Fibroblast of villous mesenchyme (primary cell): ENCODE data around the gene BTN2A1. TPM values are rescaled to one million over a fixed set of nuclear protein-coding genes. Genes with fewer than 3 reads are reported as not detected.
"Not testable (repeated sequence)": the region's sequence is repeated elsewhere in the genome, so short reads cannot be mapped to it uniquely, and the experiment has no call there.

Source experiments
- DNase-seq: peaks from one replicate; pipeline ENCODE4 v3.0.0-alpha.2; 2010; ENCODE audit warnings: low read depth
- H3K4me3 ChIP-seq: 2 replicates; pipeline ENCODE4 v1.5.1; 2011; ENCODE audit warnings: low read depth, mild to moderate bottlenecking, low read length
- total RNA-seq: library from RNA; depleted of rRNA; stranded (reverse); fragments of >200 nt; gene quantifications from 2 replicates; pipeline ENCODE4 v1.2.3, GENCODE V29; 2012
- TF ChIP-seq, protein P1 (sequence below): IDR thresholded peaks from 2 replicates; pipeline ENCODE4 v1.5.1; 2012; ENCODE audit warnings: low read depth, mild to moderate bottlenecking, low read length; ENCODE audit not compliant: insufficient read depth

The BTN2A1 gene
- total RNA-seq, 1 donor, result 21.6 TPM

DNA sequence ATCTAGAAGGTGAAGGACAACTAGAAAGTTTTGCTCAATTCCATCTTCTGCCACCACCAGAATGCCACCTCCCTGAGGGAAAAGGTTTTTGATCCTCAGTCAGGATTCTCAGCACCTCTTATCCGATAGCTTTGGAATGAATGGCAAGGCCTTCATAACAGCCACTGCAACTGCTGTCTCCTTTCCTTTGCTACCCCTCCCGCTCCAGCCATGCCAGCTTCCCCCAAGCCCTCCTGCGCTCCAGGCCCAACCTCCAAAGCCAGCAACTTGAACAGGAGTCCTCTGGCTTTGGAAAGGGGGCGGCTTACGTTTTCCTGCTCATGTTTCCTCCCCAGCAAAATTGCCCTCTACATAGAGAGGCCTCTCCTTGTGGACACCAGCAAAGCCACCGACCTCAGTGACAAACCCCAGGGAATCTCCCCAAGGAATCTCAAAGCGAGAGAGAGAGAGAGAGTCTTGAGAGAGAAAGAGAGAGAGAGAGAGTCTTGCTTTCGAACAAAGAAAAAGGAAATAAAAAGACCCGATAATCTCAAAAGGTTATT is 420 bp upstream of the BTN2A1 start:
- peak overlapping the region; percentile 93 for H3K4me3 ChIP-seq
- TF ChIP-seq, protein P1, sequence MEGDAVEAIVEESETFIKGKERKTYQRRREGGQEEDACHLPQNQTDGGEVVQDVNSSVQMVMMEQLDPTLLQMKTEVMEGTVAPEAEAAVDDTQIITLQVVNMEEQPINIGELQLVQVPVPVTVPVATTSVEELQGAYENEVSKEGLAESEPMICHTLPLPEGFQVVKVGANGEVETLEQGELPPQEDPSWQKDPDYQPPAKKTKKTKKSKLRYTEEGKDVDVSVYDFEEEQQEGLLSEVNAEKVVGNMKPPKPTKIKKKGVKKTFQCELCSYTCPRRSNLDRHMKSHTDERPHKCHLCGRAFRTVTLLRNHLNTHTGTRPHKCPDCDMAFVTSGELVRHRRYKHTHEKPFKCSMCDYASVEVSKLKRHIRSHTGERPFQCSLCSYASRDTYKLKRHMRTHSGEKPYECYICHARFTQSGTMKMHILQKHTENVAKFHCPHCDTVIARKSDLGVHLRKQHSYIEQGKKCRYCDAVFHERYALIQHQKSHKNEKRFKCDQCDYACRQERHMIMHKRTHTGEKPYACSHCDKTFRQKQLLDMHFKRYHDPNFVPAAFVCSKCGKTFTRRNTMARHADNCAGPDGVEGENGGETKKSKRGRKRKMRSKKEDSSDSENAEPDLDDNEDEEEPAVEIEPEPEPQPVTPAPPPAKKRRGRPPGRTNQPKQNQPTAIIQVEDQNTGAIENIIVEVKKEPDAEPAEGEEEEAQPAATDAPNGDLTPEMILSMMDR, result no peak
- no peak for DNase-seq

DNA sequence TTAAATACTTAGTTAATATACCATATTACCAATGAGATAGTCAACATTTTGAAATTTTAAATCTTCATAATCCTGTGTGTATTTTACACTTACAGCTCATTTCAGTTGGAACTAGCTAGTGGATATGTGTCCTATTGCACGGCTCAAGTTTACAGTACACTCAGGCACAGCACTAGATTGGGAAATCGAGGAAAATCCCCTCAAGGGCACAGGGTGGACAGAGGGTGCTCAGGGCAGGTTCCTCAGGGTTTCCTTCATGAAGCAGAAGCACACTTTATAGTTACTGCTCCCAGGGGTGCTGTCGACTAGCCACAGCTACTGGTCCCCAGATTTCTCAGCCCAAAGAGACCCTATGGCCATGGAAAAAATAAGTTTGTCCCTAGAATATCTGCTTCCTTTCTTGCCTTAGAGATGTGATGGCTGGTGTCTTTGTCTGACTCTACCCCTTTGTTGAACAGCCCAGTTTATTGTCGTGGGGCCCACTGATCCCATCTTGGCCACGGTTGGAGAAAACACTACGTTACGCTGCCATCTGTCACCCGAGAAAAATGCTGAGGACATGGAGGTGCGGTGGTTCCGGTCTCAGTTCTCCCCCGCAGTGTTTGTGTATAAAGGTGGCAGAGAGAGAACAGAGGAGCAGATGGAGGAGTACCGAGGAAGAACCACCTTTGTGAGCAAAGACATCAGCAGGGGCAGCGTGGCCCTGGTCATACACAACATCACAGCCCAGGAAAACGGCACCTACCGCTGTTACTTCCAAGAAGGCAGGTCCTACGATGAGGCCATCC is 1.5 kb downstream of the BTN2A1 start:
- TF ChIP-seq, protein P1, result no peak
- no peak for DNase-seq

GRCh38 chr6:26461353-26461752 is 3.6 kb downstream of the BTN2A1 start:
- DNase-seq, H3K4me3 ChIP-seq: not testable (repeated sequence)

More for the DNA sequence above, 1.5 kb downstream of the BTN2A1 start:
- peak overlapping the region; percentile 93 for H3K4me3 ChIP-seq

DNA sequence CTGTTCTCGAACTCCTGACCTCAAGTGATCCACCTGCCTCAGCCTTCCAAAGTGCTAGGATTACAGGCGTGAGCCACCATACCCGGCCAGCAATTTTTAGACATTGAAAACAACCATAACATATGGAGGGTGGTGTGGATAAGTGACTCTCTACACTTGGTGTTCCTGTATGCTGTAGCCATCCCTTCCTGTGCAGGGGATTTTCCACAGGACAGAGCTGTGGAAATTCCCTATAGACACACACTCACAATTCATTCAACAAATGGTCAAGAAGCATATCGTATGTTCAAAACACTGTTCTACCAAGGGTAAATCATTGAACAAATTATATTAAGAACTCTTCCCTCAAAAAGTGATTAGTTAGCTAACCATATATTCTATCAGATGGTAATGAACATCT is 6.3 kb downstream of the BTN2A1 start:
- H3K4me3 ChIP-seq, result no peak overlapping the region

DNA sequence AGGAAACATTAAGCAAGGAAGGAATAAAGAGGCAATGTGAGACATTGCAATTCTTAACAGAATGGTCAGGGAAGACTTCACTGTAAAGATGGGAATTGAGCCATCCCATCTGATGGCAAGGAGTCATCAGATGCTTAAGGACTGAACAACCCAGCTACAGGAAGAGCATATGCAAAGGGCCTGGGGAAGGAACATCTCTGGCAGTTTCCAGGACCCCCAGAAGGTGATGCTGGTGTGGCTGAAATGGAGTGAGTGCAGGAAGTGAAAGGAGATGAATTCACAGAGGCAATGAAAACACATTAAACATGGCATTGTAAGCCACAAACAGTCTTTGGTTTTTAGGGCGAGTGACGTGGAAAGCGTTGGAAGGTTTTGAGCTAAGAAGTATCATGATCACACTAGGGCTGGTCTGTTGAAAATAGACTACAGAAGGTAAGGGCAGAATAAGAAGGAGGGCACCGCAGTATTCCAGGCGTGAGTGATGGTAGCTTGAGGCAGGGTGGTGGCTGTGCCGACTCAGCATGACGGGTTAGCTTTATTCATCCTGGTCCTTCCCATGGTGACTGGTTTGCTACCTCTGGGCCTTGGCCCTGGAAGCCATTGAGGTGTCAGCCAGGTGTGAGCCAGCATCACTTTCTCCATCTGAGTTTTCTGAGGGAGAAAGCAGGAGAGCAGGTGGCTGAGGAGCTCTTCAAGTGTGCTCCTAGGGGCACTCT is 6.8 kb downstream of the BTN2A1 start:
- H3K4me3 ChIP-seq, result no peak overlapping the region
- no peak for DNase-seq
- TF ChIP-seq, protein P1, result no peak

More for the DNA sequence above, 6.3 kb downstream of the BTN2A1 start:
- no peak for DNase-seq
- TF ChIP-seq, protein P1, result no peak

- H3K4me3 ChIP-seq, result no peak overlapping the region
- TF ChIP-seq, protein P1, result no peak
- DNase-seq, result no peak
Observed at GRCh38 chr6:26465776-26466175, 8.0 kb downstream of the BTN2A1 start.

DNA sequence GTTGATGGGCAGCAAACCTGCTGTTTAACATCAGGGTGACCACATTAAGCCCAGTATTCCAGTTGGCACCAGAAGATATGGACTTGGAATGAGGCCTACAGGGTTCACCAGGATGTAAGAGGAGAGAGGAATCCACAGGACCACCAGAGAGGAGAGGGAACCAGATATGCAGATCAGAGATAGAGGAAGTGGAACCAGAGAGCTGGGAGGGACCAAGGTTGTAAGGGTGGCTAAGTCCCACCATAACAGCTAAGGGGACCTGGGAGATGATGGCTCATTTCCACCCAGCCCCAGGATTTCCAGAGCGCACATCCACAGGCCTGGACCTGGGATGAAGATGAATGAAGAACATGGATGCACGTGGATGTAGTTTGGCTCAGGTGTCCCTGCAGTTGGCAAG is 11.1 kb downstream of the BTN2A1 start:
- no peak for DNase-seq
- no peak overlapping the region for H3K4me3 ChIP-seq
- TF ChIP-seq, protein P1, result no peak
